H1 (cell line): ENCODE data around the gene FPGS. TPM values are rescaled to one million over a fixed set of nuclear protein-coding genes. Genes with fewer than 3 reads are reported as not detected.

ENCODE experiments used
- POU5F1 ChIP-seq: IDR thresholded peaks from 2 replicates; pipeline ENCODE4 v1.6.1; 2011; ENCODE audit warnings: low read depth, mild to moderate bottlenecking, low read length, moderate library complexity
- RNF2 ChIP-seq: fragments of 200-900, 300-1000 bp; sonication (generic); IDR thresholded peaks from 2 replicates; pipeline ENCODE4 v1.7.1; 2016; ENCODE audit warnings: borderline replicate concordance, low read depth, mild to moderate bottlenecking, antibody characterized with exemption, low read length; ENCODE audit not compliant: poor library complexity, severe bottlenecking; ENCODE audit errors: missing control alignments
- TAF1 ChIP-seq: IDR thresholded peaks from 2 replicates; pipeline ENCODE4 v1.6.1; 2011; ENCODE audit warnings: mild to moderate bottlenecking, low read depth, low read length
- polyA plus RNA-seq, 7 experiments: library from polyadenylated mRNA; depleted of rRNA in 3 of 7; stranded (reverse) in 5 of 7; unstranded in 2 of 7; fragments of >200 nt in 5 of 7; fragments of 200-250 nt in 2 of 7; gene quantifications; 1 replicate in 5 of 7; 2 replicates in 1 of 7; 4 replicates in 1 of 7; pipeline versions ENCODE4 v1.2.1 to v1.2.3, GENCODE V29; 2011 to 2013; ENCODE audit warnings: missing spikeins in 2 of 7, mixed read lengths in 2 of 7
- total RNA-seq: library from RNA; stranded (reverse); fragmentation: NEBNext Ultra II Directional; extraction: Animal tissue kit (Norgen Biotek cat#: 25700); gene quantifications from 2 replicates; pipeline ENCODE4 v1.2.1, GENCODE V29; 2021

Gene FPGS
- total and polyA plus RNA-seq, 2 of the 8 experiments (the other 6 are each of a cell fraction or from before 2014, with no cell fraction given) = 62.4 to 83.0 TPM

DNA sequence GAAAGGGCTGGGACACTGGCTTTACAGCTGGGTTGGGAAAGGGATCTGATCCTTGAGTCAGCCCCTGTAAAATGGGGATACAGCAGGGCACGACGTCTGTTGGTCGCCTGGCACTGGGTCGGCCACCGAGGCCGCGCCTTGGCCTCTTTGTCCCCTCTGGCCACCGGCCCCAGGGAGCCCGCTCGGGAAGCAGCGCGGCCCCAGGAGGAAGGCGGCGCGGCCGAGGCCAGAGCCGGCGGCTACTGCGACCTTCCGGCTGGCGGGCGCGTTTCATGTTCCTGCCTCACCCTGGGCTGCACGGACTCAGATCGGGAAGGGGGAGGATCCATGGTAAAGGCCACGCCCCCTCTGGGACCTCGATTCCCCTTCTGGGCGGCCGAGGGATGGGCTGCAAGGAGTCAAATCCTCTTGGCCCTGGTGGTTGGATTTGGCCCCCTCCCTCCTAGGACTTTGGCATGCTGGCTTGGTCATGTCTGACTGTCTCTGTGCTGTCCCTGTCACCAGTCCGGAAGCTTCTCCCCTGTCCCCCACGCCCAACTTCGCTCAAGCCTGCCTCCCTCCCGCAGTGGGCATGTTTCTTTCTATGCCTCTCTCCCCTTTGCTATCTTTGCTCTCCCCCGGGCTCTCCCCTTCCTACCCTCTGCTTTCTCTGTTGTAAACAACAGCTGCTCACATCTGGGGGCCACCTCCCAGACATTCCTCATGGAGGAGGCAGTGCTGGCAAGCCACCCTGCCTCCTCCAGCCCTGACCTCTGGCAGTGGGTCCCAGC is 25.8 kb downstream of the FPGS start (continued):
- TF ChIP-seq RNF2 (no peak), POU5F1 (no peak), TAF1 (peak; percentile 91)
